ENCODE results near the gene VSTM4. TPM values are rescaled to one million over a fixed set of nuclear protein-coding genes. Genes with fewer than 3 reads are reported as not detected.

VSTM4 gene
- total and polyA plus RNA-seq, 2 experiments from 2014 or later = 0.21 to 0.66 TPM

DNA sequence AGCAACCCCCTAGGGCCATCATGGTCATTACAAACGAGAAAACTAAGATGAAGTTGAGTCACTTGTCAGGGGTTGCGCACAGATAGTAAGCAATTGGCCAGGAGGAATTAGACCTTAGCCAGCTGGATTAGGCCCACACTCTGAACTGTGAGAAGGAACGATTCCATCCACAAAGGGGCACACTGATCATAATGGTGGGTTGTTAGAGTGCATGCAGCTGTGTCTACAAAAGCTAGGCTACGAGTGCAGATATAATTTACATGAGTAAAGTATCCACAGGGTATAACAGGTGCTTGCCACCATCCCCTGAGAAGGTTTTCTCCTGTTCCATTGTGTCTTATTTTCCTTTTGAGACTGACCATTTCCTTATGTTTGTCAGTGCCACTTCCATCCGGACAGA, 35.1 kb upstream of the VSTM4 start (continued):
- no peak for TF ChIP-seq ZNF462 (CRISPR knock-in tag; IDR thresholded peaks at IDR 0.05)
- no peak for TF ChIP-seq POLR2AphosphoS5 (IDR thresholded peaks at IDR 0.05; ENCODE audit: low read depth)
- no peak for TF ChIP-seq ZNF114 (CRISPR knock-in tag; IDR thresholded peaks at IDR 0.05)
- no peak for TF ChIP-seq STAT1 (IDR thresholded peaks at IDR 0.05; ENCODE audit: unreplicated experiment)
- no peak for TF ChIP-seq ZNF331 (CRISPR knock-in tag; IDR thresholded peaks at IDR 0.05; ENCODE audit: low read depth)
- TF ChIP-seq JUNB (IDR thresholded peaks at IDR 0.05; ENCODE audit: unreplicated experiment) = no peak

- Histone ChIP-seq H3K79me2 (replicated peaks; ENCODE audit: insufficient read depth) (no peaks in the 10 kb centered on the region), H3K36me3 (ENCODE audit: insufficient read depth) (no peaks in the 10 kb centered on the region), H3K4me2 (no peak overlapping the region), H3F3A (replicated peaks; ENCODE audit: low read depth) (no peaks in the 10 kb centered on the region), H3K9me2 (ENCODE audit: insufficient read depth) (peaks cover 12% of the 10 kb centered on the region; the same call in 1 of the 2 replicates), H3K4me1 (ENCODE audit: insufficient read depth) (no peaks in the 10 kb centered on the region), H3K4me3 (no peak overlapping the region), H2AFZ (no peak overlapping the region), H4K20me1 (replicated peaks; ENCODE audit: insufficient read depth) (no peaks in the 10 kb centered on the region), H3K27ac (ENCODE audit: low read depth) (no peak overlapping the region), H3K27me3 (ENCODE audit: insufficient read depth) (no peaks in the 10 kb centered on the region)
- ATAC-seq = no peak
- H3K27me3 Mint-ChIP-seq (ENCODE audit: insufficient read depth, low read depth, poor library complexity) = no peaks in the 10 kb centered on the region
- no peaks in the 10 kb centered on the region; the same call in 2 of the 3 replicates for H3K4me1 Mint-ChIP-seq
- H3K4me3 Mint-ChIP-seq = no peak overlapping the region
- TF ChIP-seq, protein P1, sequence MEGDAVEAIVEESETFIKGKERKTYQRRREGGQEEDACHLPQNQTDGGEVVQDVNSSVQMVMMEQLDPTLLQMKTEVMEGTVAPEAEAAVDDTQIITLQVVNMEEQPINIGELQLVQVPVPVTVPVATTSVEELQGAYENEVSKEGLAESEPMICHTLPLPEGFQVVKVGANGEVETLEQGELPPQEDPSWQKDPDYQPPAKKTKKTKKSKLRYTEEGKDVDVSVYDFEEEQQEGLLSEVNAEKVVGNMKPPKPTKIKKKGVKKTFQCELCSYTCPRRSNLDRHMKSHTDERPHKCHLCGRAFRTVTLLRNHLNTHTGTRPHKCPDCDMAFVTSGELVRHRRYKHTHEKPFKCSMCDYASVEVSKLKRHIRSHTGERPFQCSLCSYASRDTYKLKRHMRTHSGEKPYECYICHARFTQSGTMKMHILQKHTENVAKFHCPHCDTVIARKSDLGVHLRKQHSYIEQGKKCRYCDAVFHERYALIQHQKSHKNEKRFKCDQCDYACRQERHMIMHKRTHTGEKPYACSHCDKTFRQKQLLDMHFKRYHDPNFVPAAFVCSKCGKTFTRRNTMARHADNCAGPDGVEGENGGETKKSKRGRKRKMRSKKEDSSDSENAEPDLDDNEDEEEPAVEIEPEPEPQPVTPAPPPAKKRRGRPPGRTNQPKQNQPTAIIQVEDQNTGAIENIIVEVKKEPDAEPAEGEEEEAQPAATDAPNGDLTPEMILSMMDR (conservative IDR thresholded peaks at IDR 0.05; ENCODE audit: low read depth in 2 of 2) = no peak
- no peak for TF ChIP-seq STAT1 (IDR thresholded peaks at IDR 0.05; ENCODE audit: unreplicated experiment)
- no peak for TF ChIP-seq JUNB (IDR thresholded peaks at IDR 0.05; ENCODE audit: unreplicated experiment)
- TF ChIP-seq NANOG (IDR thresholded peaks at IDR 0.05; ENCODE audit: borderline replicate concordance) = no peak
- H3K27ac Mint-ChIP-seq = no peak overlapping the region
- peaks cover 16% of the 10 kb centered on the region for H3K9me3 Mint-ChIP-seq
- DNase-seq (ENCODE audit: low spot score) = no peak
- peaks cover 7% of the 10 kb centered on the region; the same call in 2 of the 3 replicates for H3K36me3 Mint-ChIP-seq (ENCODE audit: low read depth)
These were observed 34.6 kb upstream of the VSTM4 start for GRCh38 chr10:49149881-49150280.

Measured in GM23338 (cell line).